Activated CD4-positive, alpha-beta T cell treated with anti-CD3 and anti-CD28 coated beads for 4 hours (primary cell): ENCODE results near the gene USP32.
"Not testable (repeated sequence)": the region's sequence is repeated elsewhere in the genome, so short reads cannot be mapped to it uniquely, and the experiment has no call there.

Experiments
- DNase-seq, 2 donors: peaks; one replicate each; pipeline ENCODE4 v3.0.0-alpha.2; 2020

The USP32 gene, protein sequence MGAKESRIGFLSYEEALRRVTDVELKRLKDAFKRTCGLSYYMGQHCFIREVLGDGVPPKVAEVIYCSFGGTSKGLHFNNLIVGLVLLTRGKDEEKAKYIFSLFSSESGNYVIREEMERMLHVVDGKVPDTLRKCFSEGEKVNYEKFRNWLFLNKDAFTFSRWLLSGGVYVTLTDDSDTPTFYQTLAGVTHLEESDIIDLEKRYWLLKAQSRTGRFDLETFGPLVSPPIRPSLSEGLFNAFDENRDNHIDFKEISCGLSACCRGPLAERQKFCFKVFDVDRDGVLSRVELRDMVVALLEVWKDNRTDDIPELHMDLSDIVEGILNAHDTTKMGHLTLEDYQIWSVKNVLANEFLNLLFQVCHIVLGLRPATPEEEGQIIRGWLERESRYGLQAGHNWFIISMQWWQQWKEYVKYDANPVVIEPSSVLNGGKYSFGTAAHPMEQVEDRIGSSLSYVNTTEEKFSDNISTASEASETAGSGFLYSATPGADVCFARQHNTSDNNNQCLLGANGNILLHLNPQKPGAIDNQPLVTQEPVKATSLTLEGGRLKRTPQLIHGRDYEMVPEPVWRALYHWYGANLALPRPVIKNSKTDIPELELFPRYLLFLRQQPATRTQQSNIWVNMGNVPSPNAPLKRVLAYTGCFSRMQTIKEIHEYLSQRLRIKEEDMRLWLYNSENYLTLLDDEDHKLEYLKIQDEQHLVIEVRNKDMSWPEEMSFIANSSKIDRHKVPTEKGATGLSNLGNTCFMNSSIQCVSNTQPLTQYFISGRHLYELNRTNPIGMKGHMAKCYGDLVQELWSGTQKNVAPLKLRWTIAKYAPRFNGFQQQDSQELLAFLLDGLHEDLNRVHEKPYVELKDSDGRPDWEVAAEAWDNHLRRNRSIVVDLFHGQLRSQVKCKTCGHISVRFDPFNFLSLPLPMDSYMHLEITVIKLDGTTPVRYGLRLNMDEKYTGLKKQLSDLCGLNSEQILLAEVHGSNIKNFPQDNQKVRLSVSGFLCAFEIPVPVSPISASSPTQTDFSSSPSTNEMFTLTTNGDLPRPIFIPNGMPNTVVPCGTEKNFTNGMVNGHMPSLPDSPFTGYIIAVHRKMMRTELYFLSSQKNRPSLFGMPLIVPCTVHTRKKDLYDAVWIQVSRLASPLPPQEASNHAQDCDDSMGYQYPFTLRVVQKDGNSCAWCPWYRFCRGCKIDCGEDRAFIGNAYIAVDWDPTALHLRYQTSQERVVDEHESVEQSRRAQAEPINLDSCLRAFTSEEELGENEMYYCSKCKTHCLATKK (N-terminal part only)

DNA sequence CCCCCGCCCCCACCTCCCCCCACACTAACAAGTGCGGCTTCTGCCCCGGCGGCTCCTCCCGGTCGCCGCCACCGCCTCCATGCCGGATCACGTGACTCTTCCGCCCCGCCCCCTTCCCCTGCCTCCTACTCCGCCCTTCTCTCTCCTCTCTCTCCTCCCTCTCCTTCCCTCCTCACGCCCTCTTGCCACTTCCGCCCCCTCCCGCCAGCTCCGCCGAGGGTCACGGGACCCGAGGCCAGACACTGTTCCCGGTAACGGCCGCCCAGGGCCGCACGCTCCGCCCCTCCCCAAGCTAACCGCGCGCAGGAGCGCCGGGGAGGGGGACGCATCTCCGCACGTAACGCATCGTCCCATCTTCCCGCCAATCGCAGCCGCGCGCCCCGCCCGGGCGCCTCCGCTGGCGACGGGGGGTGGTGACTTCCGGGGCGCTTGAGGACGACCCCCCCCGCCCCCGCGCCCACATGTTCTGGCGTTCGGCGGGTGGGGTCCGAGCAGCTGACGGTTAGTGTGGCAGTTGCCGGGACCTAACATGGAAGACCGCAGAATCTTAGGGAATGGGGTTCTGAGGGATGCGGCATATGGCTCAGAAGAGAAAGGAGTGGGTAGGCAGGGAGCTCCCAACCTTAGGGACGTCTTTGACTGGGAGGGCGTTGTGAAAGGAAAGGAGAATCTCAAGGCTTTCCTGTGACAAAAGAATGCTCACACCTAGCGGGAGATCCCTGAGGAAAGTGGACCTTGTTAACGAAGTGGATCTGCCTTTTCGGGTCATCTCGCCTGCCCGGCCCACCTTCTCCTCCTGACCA, at the start of gene USP32:
Gene USP32, minus strand, starts transcription at position 92 of the 803 bp plus-strand sequence. CDS start 194 bp downstream, outside the sequence.
- peak; percentile 98 to 99 for DNase-seq

DNA sequence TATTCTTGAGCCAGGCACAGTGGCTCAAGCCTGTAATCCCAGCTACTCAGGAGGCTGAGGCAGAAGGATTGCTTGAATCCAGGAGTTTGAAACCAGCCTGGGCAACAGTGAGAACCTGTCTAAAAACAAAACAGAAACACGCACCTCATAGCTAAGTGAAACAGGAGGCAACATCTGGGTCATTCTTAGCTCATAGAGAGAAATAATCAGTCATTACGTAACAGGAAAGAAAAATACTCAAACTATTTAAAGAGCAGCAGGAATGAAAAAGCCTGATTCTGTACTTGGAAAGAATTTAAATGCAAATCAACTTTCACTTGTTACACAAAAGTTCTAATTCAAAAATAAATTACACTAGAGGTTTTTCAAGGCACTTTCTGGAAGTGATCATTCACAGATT, 47.6 kb upstream of the USP32 start:
- DNase-seq = no peak

DNA sequence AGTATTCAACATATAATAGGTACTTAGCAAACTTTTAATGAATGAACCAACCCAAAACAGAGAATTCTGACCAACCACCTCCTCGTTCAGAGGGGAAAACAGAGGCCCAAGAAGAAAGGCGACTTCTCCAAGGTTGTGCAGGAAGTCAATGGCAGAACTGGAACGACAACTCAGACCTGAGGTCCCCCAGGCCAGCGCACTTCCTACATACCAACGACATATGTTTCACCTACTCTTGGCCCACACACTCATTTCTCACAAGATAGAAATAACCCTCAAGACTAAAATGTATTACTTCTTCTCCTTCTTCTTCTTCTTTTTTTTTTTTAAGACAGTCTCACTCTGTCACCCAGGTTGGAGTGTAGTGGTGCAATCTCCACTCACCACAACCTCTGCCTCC, 44.7 kb upstream of the USP32 start:
- DNase-seq = no peak

DNA sequence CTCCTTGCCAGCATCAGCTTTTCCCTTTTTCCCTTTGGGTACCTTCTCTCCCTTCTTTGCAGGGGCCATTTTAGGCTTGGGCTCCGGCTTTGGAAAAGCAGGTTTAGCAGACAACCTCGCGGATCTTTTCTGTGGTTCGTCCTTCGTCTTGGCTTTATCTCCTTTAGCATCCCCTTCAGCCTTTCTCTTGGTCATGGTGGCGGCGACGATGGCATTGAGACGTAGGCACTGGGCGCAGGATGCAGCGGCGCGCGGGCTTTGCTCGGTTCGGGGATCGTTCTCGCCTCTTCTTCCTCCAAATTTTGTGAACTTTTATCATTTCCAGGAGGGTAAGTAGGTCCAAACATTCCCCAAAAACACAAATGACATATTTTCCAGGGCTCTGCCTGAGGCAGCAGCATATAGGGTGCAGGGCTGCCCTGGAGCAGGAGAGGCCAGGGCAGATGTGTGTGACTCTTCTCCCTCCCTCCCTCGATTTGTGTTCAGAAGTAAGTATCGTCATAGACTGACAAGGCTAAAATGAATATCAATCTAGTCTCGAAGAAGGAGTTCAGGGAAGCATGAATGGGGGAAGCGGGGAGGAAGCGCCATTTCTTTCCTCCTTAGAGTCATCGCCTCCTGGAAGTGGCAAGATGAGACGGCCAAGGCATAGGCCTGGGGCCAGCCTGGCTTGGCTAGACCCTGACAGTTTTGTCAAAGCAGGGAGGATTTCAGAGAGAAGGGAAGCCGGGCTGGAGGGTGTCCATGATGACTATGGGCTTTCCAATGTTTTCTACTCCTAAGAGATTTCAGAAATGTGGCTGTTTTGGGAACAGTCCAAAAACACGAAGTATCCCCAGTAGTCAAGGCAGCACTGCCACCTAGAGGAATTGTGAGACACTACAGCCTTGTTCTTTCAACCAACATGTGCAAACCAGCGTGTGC, 43.6 kb upstream of the USP32 start:
- DNase-seq = peak; percentile 25 to 61

DNA sequence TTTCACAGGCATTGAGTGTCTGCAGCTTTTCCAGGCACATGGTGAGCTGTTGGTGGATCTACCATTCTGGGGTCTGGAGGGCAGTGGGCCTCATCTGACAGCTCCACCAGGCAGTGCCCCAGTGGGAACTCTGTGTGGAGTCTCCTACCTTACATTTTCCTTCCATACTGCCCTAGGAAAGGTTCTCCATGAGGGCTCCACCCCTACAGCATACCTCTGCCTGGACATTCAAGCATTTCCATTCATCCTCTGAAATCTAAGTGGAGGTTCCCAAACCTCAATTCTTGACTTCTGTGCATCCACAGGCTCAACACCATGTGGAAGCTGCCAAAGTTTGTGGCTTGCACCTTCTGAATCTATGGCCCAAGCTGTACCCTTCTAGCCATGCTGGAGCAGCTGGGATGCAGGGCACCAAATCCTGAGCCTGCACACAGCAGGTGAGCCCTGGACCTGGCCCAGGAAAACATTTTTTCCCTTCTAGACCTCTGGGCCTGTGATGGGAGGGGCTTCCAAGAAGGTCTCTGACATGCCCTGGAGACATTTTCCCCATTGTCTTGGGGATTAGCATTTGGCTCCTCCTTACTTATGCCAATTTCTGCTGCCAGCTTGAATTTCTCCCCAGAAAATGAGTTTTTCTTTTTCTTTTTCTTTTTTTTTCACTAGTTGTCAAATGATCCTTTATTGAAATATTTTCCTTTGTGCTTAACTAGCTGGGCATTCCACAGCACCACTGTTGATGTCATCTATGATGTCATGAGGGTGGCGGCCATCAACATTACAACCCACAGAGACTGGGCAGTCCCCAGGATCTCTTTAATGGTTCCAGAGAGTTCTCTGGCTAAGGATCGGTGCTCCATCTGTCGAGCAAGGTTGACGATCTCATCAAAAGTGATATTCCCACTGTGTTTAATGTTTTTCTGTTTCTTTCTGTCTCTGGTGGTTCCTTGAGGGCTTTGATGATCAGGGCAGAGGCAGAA, 41.4 kb upstream of the USP32 start:
- DNase-seq = not testable (repeated sequence)

DNA sequence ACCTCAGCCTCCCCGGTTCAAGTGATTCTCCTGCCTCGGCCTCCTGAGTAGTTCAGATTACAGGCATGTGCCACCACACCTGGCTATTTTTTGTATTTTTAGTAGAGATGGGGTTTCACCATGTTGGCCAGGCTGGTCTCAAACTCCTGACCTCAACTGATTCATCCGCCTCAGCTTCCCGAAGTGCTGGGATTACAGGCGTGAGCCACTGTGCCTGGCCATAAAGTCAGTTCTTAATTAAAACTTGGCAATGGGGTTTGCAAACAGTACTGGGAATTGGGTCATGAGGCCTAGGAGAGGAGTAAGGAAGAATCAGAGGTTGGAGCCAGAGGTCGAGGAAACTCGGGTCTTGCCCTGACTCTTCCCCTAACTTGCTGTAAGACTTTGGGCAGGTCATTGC, 38.6 kb upstream of the USP32 start:
- DNase-seq = not testable (repeated sequence)

DNA sequence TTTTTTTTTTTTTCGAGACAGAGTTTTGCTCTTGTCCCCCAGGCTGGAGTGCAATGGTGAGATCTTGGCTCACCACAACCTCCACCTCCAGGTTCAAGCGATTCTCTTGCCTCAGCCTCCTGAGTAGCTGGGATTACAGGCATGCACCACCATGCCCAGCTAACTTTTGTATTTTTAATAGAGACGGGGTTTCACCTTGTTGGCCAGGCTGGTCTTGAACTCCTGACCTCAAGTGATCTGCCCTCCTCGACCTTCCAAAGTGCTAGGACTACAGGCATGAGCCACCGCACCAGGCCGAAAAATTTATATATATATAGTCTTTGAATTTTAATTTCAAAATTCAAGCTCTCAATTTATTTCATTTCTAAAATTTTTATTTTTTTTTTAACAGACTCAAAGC, 36.6 kb upstream of the USP32 start:
- DNase-seq = not testable (repeated sequence)

DNA sequence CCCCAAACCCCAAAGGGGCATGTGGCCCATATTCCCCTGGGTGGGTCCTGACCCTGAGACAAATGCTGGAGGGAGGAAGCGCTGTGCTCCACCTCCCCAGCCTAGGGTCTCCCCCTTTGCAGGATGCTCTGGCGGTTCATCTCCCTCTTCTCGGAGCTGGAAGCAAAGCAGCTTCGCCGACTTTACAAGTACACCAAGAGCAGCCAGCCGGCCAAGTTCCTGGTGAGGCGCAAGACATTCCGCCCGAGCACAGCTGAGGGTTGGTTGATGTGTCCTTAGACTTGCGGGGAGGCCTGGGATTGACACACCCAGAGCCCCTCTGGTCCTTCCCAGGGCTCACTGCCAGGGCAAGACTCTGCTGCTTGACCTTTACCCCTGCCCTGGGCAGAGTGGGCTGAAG, 34.7 kb upstream of the USP32 start:
- DNase-seq = no peak

DNA sequence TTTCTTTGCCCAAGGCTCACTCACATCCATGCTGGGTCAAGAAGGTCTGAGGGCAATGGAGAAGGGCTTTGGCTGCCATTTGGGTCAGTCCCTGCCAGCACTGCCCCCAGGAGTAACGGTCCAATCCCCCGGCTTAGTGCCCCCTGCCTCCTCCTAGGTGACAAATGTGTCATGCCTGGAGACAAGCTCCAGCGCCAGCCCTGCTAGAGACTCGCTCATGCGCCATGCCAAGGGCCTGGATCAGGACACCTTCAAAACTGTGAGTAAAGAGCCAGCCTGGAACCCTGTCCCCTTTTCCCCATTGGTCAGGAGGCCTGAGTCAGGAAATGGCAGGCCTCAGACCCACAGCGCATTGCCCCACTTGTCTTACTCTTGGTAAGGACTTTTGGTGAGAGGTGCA, 33.7 kb upstream of the USP32 start:
- no peak for DNase-seq

DNA sequence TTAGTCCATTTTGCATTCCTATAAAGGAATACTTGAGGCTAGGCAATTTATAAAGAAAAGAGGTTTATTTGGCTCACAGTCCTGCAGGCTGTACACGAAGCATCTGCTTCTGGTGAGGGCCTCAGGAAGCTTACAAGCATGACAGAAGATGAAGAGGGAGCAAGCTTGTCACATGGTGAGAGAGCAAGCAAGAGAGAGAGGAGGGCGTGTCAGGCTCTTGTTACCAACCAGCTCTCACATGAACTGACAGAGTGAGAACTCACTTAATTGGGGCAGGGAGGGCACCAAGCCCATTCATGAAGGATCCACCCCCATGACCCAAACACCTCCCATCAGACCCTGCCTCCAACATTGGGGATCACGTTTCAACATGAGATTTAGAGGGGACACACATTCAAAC, 31.9 kb upstream of the USP32 start:
- DNase-seq = no peak

DNA sequence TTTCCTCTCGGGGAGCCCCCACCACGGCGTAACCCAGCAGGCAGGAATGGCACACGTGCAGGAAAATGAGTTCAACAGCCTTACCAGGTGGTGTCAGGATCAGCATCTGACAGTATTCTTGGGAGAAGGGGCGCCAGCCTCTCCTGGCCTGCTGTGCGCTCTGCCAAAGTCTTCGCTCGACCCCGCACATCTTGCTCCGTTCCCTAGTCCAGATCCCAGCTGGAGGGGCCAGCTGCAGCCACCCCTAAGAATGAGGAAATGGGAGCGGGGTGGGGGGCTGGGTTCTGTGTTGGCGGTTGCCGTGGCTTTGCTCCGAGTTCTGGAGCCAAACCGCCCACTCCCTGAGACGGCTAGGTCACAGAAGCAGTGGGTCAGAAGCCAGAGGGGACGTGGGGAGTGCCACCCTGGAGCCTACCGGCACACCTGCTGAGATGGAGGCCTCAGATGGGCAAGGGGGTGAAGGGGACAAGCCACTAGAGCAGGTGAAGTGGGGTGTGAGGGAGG, 30.3 kb upstream of the USP32 start, which contains the start of gene CHCT1:
Gene CHCT1, plus strand, starts transcription at position 328 of the 504 bp plus-strand sequence. Its CDS starts 104 bp downstream, at position 432.
- DNase-seq = no peak

DNA sequence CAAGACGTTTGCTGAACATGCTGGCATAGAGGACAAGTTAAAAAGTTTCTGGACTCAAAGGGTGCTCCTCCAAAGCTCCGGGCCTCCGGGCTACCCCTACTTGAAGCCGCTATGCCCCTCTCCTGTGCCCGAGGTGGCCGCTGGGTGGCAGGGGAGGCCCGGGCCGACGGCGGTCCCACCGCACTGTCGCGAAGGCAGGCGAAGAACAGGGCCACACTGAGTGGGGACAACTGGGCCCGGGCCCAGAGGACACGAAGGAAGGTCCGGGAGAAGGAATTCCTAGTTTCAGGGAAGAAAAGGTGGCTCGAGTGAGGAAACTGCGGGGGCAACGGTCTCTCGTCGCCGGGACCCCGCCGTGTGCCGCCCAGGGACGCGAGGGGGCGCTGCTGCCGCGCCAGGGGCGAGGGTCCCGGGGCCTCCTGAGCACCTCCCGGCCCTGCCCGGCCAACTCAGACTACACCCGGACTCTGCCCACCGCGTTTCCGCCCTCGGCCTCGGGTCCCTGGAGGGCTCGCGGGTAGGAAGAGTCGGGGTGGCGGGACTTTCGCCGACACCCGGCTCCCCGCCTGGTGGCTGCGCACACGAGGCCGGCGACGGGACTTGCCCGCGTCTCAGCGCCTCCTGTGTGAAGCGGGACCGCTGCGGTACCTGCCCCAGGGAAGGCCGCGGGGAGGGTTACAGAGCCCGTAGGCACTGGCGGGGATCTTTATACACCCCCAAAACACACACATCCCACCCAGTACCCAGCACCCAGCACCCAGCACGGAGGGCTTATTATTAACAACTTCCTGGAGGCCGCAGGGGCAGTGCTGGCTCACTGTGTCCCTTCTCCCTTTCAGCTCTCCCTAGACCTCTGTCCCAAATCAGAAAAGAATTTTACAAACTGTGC, 29.6 kb upstream of the USP32 start:
- DNase-seq = peak; percentile 71 to 74

DNA sequence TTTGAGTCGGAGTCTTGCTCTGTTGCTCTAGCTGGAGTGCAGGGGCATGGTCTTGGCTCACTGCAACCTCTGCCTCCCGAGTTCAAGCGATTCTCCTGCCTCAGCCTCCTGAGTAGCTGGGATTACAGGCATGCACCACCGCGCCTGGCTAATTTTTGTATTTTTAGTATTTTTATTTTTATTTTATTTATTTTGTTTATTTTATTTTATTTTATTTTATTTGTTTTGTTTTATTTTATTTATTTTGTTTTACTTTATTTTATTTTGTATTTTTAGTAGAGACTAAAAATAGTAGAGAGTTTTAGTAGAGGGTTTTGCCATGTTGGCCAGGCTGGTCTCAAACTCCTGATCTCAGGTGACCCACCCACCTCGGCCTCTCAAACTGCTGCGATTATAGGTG, 27.9 kb upstream of the USP32 start:
- DNase-seq = not testable (repeated sequence)

DNA sequence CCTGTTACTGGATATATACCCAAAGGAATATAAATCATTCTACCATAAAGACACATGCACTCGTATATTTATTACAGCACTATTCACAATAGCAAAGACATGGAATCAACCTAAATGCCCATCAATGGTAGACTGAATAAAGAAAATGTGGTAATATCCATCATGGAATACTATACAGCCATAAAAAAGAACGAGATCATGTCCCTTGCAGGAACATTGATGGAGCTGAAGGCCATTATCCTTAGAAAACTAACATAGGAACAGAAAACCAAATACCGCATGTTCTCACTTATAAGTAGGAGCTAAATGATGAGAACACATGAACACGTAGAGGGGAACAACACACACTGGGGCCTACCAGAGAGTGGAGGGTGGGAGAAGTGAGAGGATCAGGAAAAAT, 27.1 kb upstream of the USP32 start:
- DNase-seq = not testable (repeated sequence)

DNA sequence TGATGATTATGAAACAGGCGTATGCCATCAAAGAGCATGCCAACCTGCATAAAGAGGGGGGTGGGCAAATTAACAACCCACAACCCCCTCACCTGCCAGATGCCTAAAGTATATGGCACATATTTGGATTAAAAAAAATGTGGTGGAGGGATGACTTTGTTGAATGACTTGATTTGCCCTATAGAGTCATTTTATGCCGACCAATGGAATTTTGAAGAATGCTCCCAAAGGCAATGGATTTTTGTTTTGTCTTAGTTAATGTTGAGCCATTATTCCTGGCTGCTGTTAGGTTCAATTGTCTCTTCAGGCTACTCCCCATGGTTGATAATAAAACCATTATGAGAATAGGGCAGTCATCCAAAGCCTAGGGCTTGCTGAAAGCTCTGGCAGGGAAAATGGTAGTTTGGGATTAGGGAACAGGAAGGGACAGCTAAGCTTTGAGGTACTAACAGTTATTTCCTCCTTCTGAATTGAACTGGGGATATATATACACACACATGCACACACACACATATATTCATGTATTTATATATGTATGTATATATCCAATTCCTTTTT, 24.5 kb upstream of the USP32 start:
- DNase-seq = no peak

DNA sequence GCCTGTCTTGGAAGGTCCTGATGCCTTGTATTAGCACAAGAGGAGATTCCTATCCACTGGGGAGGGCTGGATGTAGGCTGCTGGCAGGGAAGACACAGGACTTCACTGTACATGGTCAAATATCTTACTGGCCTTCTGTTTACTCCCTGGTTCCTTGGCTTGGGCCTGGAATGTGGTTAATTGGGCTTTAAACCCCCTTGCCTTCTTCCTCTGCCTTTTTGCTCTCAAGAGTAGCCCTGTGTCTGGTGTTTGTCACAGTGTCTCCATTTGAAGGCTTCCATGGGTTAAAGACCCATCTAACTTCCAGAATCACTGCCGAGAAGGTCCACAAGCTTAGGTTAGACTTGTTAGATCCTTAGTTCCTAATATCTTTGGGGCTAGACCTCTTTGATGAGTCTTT, 23.2 kb upstream of the USP32 start:
- no peak for DNase-seq

DNA sequence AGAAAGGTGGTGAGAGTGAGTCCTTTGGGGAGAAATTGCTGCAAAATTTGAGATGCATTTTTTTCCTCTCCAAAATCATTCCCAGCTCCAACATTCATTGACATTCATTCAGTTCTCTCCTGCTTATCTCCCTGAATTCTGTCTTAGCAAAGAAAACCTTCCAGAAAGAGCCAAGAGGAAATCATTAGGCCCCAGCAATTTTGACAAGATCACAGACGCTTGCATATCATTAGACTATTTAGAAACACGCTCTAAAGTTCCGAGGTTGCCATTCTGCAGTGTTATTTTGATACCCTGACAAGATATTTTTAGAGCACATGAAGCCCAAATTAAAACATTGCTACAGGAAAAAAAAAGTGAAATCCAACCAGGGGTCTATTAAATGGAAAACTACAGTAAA, 20.8 kb upstream of the USP32 start:
- no peak for DNase-seq

DNA sequence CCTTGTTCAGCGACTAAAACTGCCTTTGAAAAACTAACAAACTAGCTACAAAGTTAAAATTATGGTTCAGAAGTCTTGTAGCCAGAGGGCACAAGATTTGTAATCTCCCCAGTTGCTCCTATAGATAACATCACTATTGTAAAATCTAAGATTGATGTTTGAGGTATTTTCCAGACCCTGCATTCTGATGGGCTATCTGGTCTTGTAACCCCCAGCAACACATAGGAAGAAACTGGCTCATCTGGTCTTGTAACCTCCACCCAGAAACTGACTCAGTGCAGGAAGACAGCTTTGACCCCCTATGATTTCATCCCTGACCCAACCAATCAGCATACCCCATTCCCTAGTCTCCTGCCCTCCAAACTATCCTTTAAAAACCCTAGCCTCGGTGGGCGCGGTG, 18.1 kb upstream of the USP32 start:
- no peak for DNase-seq
